ENCODE data around the gene ZNF862.

Gene ZNF862

DNA sequence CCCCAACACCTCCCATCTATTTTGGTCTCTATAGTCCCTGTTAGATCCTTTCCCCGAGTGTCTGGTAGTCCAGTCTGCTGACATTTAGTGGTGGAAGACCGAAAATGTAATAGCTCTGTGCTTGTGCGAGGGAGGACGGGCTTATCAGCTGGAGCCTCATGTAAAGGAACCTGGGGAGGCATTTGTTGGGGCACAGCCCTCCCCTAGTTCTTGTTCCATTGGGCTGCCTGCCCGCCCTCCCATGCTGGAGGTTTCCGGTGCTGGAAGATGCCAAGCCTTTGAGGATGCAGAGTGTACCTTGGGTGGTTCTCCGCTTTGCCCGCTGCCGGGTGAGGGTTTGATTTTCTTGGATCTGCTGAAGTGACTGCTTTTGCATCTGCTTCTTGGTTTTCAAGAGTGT, 5.4 kb downstream of the ZNF862 start:
- no peak overlapping the region for H3K4me3 ChIP-seq (ENCODE audit: low read depth, low read length)

DNA sequence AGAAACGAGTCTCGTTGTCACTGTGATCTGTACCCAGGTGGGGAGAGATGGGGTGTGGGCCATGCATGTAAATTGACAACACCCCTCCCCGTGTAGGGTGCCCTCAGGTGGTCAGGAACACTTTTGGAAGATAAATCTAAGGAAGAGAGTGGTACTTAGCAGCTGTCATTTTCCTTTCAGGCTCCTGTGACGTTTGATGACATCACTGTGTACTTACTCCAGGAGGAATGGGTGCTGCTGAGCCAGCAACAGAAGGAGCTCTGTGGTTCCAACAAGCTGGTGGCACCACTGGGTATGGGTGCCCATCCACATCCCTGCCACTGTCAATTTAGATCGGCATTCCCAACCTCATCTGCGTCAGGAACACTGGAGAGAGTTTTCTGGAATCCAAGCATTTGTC, 6.3 kb downstream of the ZNF862 start:
- no peak overlapping the region for H3K4me3 ChIP-seq (ENCODE audit: low read depth, low read length)

DNA sequence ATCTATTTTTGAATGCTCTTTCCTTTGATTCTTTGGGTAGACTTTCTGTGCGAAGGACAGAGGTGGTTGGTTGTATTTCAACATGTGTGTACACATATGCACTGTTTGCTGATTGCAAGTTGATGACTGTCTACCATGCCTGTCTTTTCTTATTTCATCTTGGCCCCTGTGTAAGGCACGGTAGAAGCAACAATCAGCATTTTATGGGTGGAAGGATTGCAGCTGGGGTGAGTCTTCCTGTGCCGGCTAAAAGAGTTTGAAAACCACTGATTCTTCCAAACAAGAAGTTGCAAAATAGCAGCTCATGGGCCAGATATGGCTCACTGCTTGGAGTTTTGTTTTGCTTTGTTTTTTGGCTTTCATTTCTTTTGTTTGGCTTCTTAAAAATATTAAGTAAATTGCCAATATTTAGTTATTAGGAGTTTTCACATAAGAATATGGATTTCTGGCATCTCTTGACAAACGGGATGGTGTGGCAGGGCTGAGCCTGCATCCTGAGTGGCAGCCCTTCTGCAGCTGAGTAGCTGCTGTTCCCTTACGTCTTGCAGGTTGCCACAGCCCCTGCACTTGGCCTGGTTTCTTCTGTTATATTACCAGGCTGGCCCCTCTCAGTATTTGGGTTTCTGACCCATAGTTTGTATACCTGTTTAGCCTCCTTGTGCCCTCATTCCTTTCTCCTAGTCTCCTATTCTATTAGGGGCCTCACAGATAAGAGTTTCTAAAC, 7.2 kb downstream of the ZNF862 start:
- no peak overlapping the region for H3K4me3 ChIP-seq (ENCODE audit: low read depth, low read length)

DNA sequence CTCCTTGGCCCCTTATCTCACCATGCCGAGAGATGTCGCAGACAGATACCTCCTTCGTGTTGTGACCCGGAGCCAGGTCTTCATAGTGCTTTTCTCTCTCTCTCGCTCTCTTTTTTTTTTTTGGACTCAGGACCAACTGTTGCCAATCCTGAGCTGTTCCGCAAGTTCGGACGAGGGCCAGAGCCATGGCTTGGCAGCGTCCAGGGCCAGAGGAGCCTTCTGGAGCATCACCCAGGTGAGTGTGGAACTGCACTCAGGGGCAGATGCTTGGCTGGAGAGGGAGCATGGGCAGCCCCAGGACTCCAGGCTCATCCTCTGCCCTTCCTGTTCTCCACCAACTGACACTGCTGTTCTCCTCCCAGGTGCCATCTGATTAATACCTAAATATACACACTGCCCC, 7.8 kb downstream of the ZNF862 start:
- H3K4me3 ChIP-seq (ENCODE audit: low read depth, low read length) = no peak overlapping the region

DNA sequence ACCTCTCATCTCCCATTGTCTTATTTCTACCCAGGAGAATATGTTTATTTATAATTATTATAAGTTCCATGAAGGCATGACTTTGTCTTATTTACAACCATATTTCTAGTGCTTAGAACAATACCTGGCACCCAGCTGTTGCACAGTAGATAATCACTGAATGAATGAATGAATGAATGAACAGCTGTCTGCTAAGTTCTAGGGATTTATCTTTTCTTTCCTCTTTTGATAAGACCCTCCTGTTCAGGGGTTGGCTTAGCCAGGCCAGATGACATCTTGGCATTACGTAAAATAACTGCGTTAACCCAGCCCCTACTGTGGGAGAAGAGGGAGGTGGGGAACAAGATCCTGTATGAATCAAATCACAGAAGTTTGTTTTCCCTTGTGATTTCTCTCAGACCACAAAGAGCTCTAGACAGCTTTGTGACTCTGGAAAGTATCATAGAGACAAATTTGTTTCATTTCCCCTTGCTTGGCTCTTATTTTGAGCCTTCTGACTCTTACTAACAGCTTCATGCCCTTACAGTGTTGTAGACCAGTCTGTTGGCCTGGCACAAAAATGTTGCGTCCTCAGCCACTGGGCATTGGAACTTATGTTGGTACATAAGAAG, 8.4 kb downstream of the ZNF862 start:
- no peak overlapping the region for H3K4me3 ChIP-seq (ENCODE audit: low read depth, low read length)

DNA sequence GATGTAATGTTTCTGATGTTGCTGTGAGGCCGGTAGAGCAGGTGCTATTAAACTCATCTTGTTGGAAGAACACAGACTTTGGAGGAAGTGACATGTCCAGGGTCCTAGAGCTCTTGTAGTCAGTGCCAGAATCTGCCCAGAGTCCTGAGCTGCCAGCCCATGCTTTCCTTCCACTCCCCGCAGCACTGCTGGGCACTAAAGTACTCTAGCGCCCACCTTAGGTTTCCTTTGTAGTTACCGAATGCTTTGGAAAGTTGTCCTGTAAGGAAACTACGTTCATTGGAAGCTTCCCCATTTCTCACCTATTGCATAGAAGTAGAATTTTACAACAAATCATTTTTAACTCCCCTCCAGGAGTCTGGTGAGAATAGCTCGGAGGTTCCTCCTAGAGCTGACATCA, 11.0 kb downstream of the ZNF862 start:
- H3K4me3 ChIP-seq (ENCODE audit: low read depth, low read length) = no peak overlapping the region

DNA sequence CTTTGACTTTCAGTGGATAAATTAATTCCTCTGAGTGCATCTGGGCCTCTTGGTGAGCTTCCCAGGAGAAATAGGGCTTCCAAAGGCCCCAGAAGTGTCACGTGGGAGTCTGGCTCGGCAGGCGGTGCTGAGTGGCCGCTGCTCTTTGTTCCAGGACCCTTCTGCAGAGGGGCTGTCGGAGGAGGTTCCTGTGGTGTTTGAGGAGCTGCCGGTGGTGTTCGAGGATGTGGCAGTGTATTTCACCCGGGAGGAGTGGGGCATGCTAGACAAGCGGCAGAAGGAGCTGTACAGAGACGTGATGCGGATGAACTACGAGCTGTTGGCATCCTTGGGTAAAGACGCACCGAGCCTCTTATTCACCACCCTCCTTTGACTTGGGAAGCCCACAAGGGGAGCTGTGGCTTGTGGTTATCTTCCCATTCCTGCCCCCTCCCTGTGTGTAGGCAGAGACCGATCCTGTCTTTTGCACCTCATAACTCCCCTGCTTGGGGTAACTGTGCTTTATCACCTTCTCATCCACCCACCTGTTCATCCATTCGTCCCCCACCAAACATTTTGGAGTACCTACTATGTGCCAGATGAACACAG, 11.9 kb downstream of the ZNF862 start:
- no peak overlapping the region for H3K4me3 ChIP-seq (ENCODE audit: low read depth, low read length)

DNA sequence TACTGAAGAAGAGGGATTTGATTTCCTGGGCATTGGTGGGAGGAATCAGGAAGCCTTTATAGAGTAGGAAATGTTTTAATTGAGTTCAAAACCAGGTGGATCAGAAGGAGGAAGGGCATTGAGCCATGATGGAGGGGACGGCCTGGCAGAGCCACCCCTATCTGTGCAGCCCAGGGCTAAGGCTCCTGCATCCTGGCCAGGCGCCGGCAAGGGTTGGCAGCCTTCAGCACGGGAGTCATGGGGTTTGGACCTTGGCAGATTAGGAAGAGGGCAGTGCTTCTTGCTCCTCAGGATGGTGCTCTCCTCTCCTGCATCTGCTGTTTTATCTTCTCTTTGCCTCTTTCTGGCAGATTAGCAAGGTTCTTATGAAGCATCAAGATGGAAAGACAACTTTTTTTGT, 12.5 kb downstream of the ZNF862 start:
- no peak overlapping the region for H3K4me3 ChIP-seq (ENCODE audit: low read depth, low read length)

DNA sequence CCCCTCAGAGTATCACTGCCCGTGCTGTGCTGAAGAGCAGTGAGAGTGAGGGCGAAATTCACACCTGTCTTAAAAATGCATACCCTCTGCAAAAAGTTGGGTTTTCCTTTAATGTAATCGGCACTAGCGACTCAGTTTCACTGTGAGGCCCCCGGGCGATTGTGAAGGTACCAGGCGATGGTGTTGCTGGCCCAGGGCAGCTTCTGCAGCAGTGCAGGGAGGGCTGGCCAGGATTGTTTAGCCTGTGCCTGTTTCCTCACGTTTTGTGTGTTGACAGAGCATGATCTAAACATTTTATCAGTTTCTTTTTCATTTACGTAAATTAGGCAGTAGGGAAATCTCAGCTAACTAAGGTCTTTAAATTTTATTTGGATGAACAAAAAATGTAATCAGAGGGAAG, 13.3 kb downstream of the ZNF862 start:
- no peak overlapping the region for H3K4me3 ChIP-seq (ENCODE audit: low read depth, low read length)

DNA sequence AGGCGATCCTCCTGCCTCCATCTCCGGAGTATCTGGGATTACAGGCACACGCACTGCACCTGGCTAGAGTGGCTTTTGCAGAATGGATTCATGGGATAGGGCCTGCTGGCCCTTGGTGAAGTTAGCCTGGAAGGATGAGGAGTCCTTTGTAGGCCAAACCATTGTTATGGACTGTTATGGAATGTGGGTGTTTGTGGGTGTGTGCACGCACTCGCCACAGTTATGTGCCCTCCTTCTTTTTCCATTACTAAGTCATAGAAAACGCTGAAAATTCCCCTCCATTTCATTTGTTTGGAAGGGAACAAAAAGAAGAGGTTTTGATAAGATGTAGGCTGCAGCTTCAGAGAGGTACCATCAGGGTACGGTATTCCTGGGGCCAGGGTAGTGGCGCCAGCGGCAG, 15.0 kb downstream of the ZNF862 start:
- H3K4me3 ChIP-seq (ENCODE audit: low read depth, low read length) = no peak overlapping the region

DNA sequence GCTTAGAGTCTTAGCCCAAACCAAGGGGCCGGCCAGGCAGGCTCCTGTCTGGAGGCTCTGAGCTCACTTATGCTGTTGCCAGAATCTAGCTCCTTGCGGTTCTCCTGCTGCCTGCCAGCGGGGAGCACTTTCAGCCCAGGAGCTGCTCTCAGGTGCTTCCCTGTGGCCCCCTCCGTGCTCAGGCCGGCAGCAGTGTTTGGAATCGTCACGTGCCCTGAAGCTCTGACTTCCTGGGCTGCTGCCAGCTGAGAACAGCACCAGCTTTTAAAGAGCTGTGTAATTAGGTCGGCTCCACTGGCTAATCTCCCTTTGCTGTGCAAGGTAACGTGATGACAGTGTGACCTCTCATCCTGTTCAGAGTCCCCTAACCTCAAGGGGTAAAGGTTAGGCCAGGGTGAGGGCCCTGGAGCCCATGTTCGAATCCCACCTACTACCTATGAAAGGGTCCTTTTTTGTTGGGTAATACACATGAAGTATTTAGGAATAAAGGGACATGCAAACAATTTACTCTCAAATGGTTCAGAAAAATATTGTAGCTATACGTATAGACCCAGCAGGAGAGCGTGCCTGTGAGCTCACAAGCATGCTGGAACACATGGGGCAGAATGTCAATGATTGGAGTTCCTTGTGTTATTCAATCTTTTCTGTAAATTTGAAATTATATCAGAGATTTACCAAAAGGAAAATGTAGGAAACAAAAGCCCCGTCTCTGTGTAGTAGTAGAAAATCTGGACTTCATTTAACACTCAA, 16.6 kb downstream of the ZNF862 start:
- H3K4me3 ChIP-seq (ENCODE audit: low read depth, low read length) = no peak overlapping the region

DNA sequence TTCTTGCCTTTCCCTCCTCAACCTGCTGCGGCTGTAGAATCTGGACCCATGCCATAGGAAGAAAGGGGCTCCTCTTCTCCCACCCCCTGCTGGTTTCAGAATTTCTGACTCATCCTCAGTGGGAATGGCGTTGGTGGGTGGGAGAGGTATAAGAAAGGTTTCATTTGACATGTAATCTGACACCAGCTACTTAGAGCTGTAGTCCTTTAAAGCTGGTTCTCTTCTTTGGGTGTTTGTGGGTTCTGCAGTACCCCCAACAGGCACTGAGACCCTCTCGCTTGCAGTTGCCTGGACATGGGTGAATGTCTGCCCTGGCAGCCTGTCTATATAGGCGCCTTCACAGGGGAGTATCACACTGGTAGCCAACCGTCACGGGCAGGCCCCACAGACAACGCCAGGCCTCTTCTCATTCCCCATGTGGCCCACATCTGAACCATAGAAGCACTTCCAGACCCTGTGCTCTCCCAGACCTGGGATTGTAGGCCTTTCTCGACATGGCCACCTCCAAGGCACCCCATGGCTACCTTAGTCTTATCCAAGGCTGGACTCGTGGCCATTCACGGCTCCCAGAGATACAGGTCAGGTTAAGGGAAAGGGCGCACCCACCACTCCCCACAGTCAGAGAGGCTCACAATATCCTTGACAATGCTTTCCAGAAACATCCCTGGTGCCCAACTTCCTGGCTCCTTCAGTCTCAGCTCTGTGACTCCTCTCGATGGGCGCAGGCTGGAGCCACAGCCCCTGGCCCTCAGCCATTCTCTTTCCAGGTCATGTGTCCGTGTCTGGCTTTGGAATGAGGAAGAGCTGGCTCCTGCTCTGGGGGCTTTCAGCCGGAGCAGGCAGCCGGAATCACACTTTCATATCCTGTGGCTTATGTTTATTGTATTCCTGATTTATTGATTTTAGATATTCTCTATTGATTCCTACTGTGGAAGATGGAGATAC, 17.5 kb downstream of the ZNF862 start:
- no peak overlapping the region for H3K4me3 ChIP-seq (ENCODE audit: low read depth, low read length)

DNA sequence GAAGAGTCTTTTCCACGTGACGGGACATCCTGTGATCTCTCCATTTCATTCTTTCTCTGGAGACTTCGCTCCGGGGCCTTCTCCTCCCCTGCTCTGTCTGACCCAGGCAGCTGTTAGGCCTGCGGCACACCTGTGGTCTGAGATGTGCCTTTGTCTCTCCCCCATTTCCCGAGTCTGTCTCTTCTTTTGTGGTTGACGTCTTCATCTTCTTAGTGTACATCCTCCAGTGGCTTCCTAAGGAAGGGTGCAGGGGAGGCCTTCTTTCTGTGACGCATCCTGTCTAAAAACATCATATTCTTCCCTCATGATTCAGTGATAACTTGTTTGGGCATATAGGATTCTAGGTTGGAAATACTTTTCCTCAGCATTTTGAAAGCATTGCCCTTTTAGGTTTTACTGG, 18.4 kb downstream of the ZNF862 start:
- H3K4me3 ChIP-seq (ENCODE audit: low read depth, low read length) = no peak overlapping the region

DNA sequence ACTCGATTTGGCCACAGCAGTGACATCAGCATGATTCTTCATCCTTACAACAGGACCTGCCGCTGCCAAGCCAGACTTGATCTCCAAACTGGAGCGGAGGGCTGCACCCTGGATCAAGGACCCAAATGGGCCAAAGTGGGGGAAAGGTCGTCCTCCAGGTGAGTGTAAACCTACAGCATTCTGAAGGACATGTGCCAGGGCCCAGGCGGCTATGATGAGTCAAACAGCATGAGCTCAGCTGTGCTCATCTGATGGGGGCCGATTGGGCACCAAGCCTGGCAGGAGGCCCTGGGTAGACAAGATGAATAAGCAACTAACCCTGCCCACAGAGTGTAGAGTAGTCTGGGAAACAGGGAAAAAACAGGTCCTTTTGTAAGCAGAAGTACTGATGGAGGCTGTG, 21.2 kb downstream of the ZNF862 start:
- no peak overlapping the region for H3K4me3 ChIP-seq (ENCODE audit: low read depth, low read length)

DNA sequence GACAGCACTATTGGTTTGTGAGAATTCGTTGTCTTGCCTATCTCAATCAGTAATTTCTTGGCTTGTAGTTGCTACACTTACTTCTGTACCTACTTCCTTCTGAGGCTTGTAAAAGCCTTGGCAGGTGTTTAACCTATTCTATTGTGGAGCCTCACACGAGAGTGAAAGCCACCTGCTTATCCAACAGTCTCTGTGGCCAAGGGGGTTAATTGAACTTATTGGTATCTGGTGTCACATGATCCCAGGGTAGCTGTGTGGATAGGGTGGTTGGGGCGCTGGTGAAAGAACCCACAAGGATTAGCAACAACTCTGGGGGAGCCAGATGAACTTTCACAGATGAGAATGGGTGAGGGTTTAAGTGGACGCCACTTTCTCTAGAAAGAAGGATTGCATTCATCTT, 21.7 kb downstream of the ZNF862 start:
- no peak overlapping the region for H3K4me3 ChIP-seq (ENCODE audit: low read depth, low read length)

DNA sequence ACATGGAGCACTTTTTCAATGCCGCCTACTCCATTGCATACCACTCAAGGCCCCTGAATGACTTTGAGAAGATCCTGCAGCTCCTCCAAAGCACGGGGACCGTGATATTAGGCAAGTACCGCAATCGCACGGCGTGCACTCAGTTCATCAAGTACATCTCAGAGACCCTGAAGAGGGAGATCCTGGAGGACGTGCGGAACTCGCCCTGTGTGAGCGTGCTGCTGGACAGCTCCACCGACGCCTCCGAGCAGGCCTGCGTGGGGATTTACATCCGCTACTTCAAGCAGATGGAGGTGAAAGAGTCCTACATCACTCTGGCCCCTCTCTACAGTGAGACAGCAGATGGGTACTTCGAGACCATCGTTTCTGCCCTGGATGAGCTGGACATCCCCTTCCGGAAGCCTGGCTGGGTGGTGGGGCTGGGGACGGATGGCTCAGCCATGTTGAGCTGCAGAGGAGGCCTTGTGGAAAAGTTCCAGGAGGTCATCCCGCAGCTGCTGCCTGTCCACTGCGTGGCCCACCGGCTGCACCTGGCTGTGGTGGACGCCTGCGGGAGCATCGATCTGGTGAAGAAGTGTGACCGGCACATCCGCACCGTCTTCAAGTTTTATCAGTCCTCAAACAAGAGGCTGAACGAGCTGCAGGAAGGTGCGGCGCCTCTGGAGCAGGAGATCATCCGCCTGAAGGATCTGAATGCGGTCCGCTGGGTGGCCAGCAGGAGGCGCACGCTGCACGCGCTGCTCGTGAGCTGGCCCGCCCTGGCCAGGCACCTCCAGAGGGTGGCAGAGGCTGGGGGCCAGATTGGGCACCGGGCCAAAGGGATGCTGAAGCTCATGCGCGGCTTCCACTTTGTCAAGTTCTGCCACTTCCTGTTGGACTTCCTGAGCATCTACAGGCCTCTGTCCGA, 22.9 kb downstream of the ZNF862 start:
- H3K4me3 ChIP-seq (ENCODE audit: low read depth, low read length) = no peak overlapping the region

DNA sequence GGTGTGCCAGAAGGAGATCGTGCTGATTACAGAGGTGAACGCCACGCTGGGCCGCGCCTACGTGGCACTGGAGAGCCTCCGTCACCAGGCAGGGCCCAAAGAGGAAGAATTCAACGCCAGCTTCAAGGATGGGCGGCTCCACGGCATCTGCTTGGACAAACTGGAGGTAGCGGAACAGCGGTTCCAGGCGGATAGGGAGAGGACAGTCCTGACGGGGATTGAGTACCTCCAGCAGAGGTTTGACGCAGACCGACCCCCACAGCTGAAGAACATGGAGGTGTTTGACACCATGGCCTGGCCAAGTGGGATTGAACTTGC, 23.5 kb downstream of the ZNF862 start:
- no peak overlapping the region for H3K4me3 ChIP-seq (ENCODE audit: low read depth, low read length)

DNA sequence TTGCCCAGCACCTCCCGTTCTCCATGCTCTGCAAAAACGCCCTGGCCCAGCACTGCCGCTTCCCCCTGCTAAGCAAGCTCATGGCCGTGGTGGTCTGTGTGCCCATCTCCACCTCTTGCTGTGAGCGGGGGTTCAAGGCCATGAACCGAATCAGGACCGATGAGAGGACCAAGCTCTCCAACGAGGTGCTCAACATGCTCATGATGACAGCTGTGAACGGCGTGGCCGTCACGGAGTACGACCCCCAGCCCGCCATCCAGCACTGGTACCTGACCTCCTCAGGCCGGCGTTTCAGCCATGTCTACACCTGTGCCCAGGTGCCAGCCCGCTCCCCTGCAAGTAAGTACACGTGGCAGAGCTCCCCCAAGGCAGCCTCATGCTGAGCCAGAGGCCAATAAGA, 24.0 kb downstream of the ZNF862 start:
- H3K4me3 ChIP-seq (ENCODE audit: low read depth, low read length) = no peak overlapping the region

DNA sequence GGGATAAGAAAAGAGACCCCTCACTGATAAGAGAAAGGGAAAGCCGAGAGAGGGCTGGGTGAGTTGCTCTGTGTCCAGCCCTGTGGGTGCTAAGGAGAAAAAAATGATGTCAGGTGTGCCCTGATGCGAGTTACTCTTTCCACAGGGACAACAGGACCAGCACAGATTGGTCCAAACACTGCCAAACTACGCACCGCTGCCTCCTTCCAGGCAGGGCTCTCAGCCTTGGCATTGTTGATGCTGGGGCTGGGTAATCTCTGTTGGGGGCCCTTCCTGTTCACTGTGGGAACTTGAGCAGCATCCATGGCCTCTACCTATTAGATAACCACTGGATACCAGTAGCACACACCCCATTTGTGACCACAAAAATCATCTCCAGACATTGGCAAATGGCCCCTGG, 25.3 kb downstream of the ZNF862 start:
- no peak overlapping the region for H3K4me3 ChIP-seq (ENCODE audit: low read depth, low read length)

DNA sequence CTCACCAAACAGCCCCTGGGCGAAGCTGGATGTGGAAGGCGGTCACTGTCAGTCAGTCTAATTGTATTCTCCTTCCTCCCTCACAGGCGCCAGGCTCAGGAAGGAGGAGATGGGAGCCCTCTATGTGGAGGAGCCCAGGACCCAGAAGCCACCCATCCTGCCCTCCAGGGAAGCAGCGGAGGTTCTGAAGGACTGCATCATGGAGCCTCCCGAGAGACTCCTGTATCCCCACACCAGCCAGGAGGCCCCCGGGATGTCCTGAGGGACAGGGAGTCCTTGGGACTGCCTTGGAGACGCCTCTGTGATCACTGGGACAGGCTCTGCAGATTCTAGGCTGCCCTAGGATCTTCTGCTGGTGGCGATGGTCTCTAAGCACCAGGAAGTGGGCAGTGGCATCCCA, 25.8 kb downstream of the ZNF862 start:
- no peak overlapping the region for H3K4me3 ChIP-seq (ENCODE audit: low read depth, low read length)

Data from iPS-11a (cell line).